AG10803 (cell line): ENCODE results near the gene PCGF3.

Experiments used
- DNase-seq: peaks from one replicate; pipeline ENCODE4 v3.0.0; 2010; ENCODE audit warnings: low read depth
- H3K4me3 ChIP-seq: 2 replicates; pipeline ENCODE4 v1.5.1; 2011; ENCODE audit warnings: mild to moderate bottlenecking, low read length, control low read depth
- CTCF ChIP-seq: conservative IDR thresholded peaks from 2 replicates; pipeline ENCODE4 v1.5.1; 2011; ENCODE audit warnings: mild to moderate bottlenecking, low read length, control low read depth, inconsistent platforms

The PCGF3 gene

GRCh38 chr4:680928-681645, 24.5 kb upstream of the PCGF3 start:
- no peak for TF ChIP-seq CTCF
- H3K4me3 ChIP-seq: peak overlapping the region; percentile 54
- DNase-seq: peak; percentile 34

- TF ChIP-seq CTCF: no peak
- DNase-seq: no peak
- H3K4me3 ChIP-seq: no peak overlapping the region
Observed at GRCh38 chr4:681736-682451, 23.7 kb upstream of the PCGF3 start.

- no peak for DNase-seq
- no peak overlapping the region for H3K4me3 ChIP-seq
- TF ChIP-seq CTCF: no peak
Observed at GRCh38 chr4:682490-683172, 23.0 kb upstream of the PCGF3 start.

GRCh38 chr4:683247-683897, 22.3 kb upstream of the PCGF3 start:
- DNase-seq: no peak
- no peak for TF ChIP-seq CTCF
- no peak overlapping the region for H3K4me3 ChIP-seq

- TF ChIP-seq CTCF: peak; percentile 62
- peak; percentile 64 for DNase-seq
- no peak overlapping the region for H3K4me3 ChIP-seq
Observed at GRCh38 chr4:683982-684622, 21.5 kb upstream of the PCGF3 start.

GRCh38 chr4:684623-685327, 20.9 kb upstream of the PCGF3 start:
- no peak for TF ChIP-seq CTCF
- H3K4me3 ChIP-seq: no peak overlapping the region
- DNase-seq: no peak
